Activated T-helper 1 cell treated with anti-CD3 and anti-CD28 coated beads, Interleukin-12 subunit alpha, Interleukin-12 subunit beta, Interleukin-2, Interleukin-4 antibody, amounts not matched to agents 30 ng/mL and 10 ng/mL and 1 ng/mL, durations not matched to agents 14 hours and 24 hours and 36 hours (primary cell): ENCODE results near the gene XRCC3. TPM values are rescaled to one million over a fixed set of nuclear protein-coding genes. Genes with fewer than 3 reads are reported as not detected.

Source experiments
- DNase-seq: peaks from one replicate; pipeline ENCODE4 v3.0.0; 2021; ENCODE audit warnings: low spot score
- H3K27ac Mint-ChIP-seq: one replicate; pipeline ENCODE4 v1.8.0; 2021; ENCODE audit warnings: mild to moderate bottlenecking, mixed read lengths
- H3K27me3 Mint-ChIP-seq: one replicate; pipeline ENCODE4 v1.8.0; 2022; ENCODE audit warnings: mild to moderate bottlenecking, moderate library complexity, mixed read lengths; ENCODE audit not compliant: insufficient read depth
- H3K36me3 Mint-ChIP-seq: one replicate; pipeline ENCODE4 v1.8.0; 2021; ENCODE audit warnings: low read depth, mixed read lengths
- H3K4me1 Mint-ChIP-seq: one replicate; pipeline ENCODE4 v1.8.0; 2021; ENCODE audit warnings: low read depth, mixed read lengths
- H3K4me3 Mint-ChIP-seq: one replicate; pipeline ENCODE4 v1.8.0; 2021; ENCODE audit warnings: mild to moderate bottlenecking, moderate library complexity, mixed read lengths
- H3K9me3 Mint-ChIP-seq: one replicate; pipeline ENCODE4 v1.8.0; 2021; ENCODE audit warnings: mixed read lengths
- intact Hi-C: fragments of 100-400 bp; cut with micrococcal nuclease; formaldehyde crosslinking; loops from one replicate; pipeline ENCODE4 v1.15.1; 2024
- total RNA-seq: library from RNA; stranded (reverse); gene quantifications from 2 replicates; pipeline ENCODE4 v1.2.3, GENCODE V29; 2022

XRCC3 gene
- total RNA-seq, 1 donor from 2014 or later = 69.5 TPM

- H3K27me3 Mint-ChIP-seq = no peaks in the 10 kb centered on the region
- no peak for DNase-seq
- H3K36me3 Mint-ChIP-seq = peaks cover 5% of the 10 kb centered on the region
- no peak overlapping the region for H3K4me3 Mint-ChIP-seq
- H3K4me1 Mint-ChIP-seq = no peaks in the 10 kb centered on the region
- no peaks in the 10 kb centered on the region for H3K9me3 Mint-ChIP-seq
- no peak overlapping the region for H3K27ac Mint-ChIP-seq
- intact Hi-C loops = no loop called here
Observed at GRCh38 chr14:103728141-103728540, 12.9 kb upstream of the XRCC3 start.

- no peaks in the 10 kb centered on the region for H3K27me3 Mint-ChIP-seq
- no peaks in the 10 kb centered on the region for H3K9me3 Mint-ChIP-seq
- peaks cover 5% of the 10 kb centered on the region for H3K36me3 Mint-ChIP-seq
- no peaks in the 10 kb centered on the region for H3K4me1 Mint-ChIP-seq
- H3K4me3 Mint-ChIP-seq = no peak overlapping the region
- intact Hi-C loops = no loop called here
- no peak for DNase-seq
- no peak overlapping the region for H3K27ac Mint-ChIP-seq
Observed at GRCh38 chr14:103727313-103727980, 12.2 kb upstream of the XRCC3 start.

- Mint-ChIP-seq H3K27me3 (no peaks in the 10 kb centered on the region), H3K36me3 (peaks cover 5% of the 10 kb centered on the region), H3K4me3 (no peak overlapping the region), H3K4me1 (peaks cover 5% of the 10 kb centered on the region), H3K9me3 (no peaks in the 10 kb centered on the region), H3K27ac (no peak overlapping the region)
- DNase-seq = no peak
- intact Hi-C loops = no loop called here
Observed at GRCh38 chr14:103726474-103726873, 11.2 kb upstream of the XRCC3 start.

- Mint-ChIP-seq H3K27me3 (no peaks in the 10 kb centered on the region), H3K4me1 (peaks cover 6% of the 10 kb centered on the region), H3K9me3 (no peaks in the 10 kb centered on the region), H3K27ac (no peak overlapping the region), H3K36me3 (peaks cover 5% of the 10 kb centered on the region), H3K4me3 (no peak overlapping the region)
- intact Hi-C loops = no loop called here
- DNase-seq = no peak
Observed at GRCh38 chr14:103725739-103726395, 10.6 kb upstream of the XRCC3 start.

GRCh38 chr14:103725001-103725682, 9.9 kb upstream of the XRCC3 start:
- Mint-ChIP-seq H3K4me1 (peaks cover 6% of the 10 kb centered on the region), H3K4me3 (no peak overlapping the region), H3K27me3 (no peaks in the 10 kb centered on the region), H3K36me3 (peaks cover 5% of the 10 kb centered on the region), H3K9me3 (no peaks in the 10 kb centered on the region), H3K27ac (no peak overlapping the region)
- DNase-seq = no peak
- intact Hi-C loops = no loop called here

- no peaks in the 10 kb centered on the region for H3K27me3 Mint-ChIP-seq
- peaks cover 2% of the 10 kb centered on the region for H3K36me3 Mint-ChIP-seq
- no peak overlapping the region for H3K4me3 Mint-ChIP-seq
- peaks cover 12% of the 10 kb centered on the region for H3K4me1 Mint-ChIP-seq
- no peak for DNase-seq
- intact Hi-C loops = no loop called here
- no peak overlapping the region for H3K27ac Mint-ChIP-seq
- H3K9me3 Mint-ChIP-seq = no peaks in the 10 kb centered on the region
Observed at GRCh38 chr14:103724116-103724515, 8.9 kb upstream of the XRCC3 start.

GRCh38 chr14:103723748-103724081, 8.5 kb upstream of the XRCC3 start:
- no peak overlapping the region for H3K27ac Mint-ChIP-seq
- H3K9me3 Mint-ChIP-seq = no peaks in the 10 kb centered on the region
- intact Hi-C loops = no loop called here
- H3K27me3 Mint-ChIP-seq = no peaks in the 10 kb centered on the region
- DNase-seq = no peak
- peaks cover under 1% of the 10 kb centered on the region for H3K36me3 Mint-ChIP-seq
- H3K4me1 Mint-ChIP-seq = peaks cover 16% of the 10 kb centered on the region
- H3K4me3 Mint-ChIP-seq = no peak overlapping the region

GRCh38 chr14:103721334-103722120, 6.3 kb upstream of the XRCC3 start:
- peak overlapping the region; percentile 34 for H3K27ac Mint-ChIP-seq
- no peaks in the 10 kb centered on the region for H3K9me3 Mint-ChIP-seq
- peaks cover 3% of the 10 kb centered on the region for H3K36me3 Mint-ChIP-seq
- no peak overlapping the region for H3K4me3 Mint-ChIP-seq
- H3K27me3 Mint-ChIP-seq = no peaks in the 10 kb centered on the region
- peaks cover 38% of the 10 kb centered on the region for H3K4me1 Mint-ChIP-seq
- intact Hi-C loops = no loop called here
- no peak for DNase-seq

- Mint-ChIP-seq H3K9me3 (no peaks in the 10 kb centered on the region), H3K27me3 (no peaks in the 10 kb centered on the region), H3K36me3 (peaks cover 3% of the 10 kb centered on the region), H3K4me1 (peaks cover 39% of the 10 kb centered on the region), H3K4me3 (no peak overlapping the region), H3K27ac (no peak overlapping the region)
- DNase-seq = no peak
- intact Hi-C loops = loop anchor here (5.0 kb wide), 1 partner anchor 387 kb away; the partner anchor contains the start of gene EIF5
Observed at GRCh38 chr14:103719751-103720150, 4.5 kb upstream of the XRCC3 start.

GRCh38 chr14:103718572-103718971, 3.3 kb upstream of the XRCC3 start:
- peaks cover 46% of the 10 kb centered on the region for H3K4me1 Mint-ChIP-seq
- H3K36me3 Mint-ChIP-seq = peaks cover 3% of the 10 kb centered on the region
- intact Hi-C loops = loop anchor here (5.0 kb wide), 1 partner anchor 386 kb away; the partner anchor contains the start of gene EIF5
- H3K4me3 Mint-ChIP-seq = peak overlapping the region; percentile 42
- DNase-seq = no peak
- no peaks in the 10 kb centered on the region for H3K9me3 Mint-ChIP-seq
- no peaks in the 10 kb centered on the region for H3K27me3 Mint-ChIP-seq
- no peak overlapping the region for H3K27ac Mint-ChIP-seq

GRCh38 chr14:103716899-103717411, 1.7 kb upstream of the XRCC3 start:
- Mint-ChIP-seq H3K4me3 (peak overlapping the region; percentile 85), H3K27ac (no peak overlapping the region), H3K27me3 (no peaks in the 10 kb centered on the region), H3K9me3 (no peaks in the 10 kb centered on the region), H3K4me1 (peaks cover 54% of the 10 kb centered on the region), H3K36me3 (peaks cover 3% of the 10 kb centered on the region)
- no peak for DNase-seq
- intact Hi-C loops = loop anchor here (5.0 kb wide), 1 partner anchor 385 kb away; the partner anchor contains the start of gene EIF5

GRCh38 chr14:103716091-103716801, 995 bp upstream of the XRCC3 start:
- peak; percentile 25 for DNase-seq
- intact Hi-C loops = loop anchor here (5.0 kb wide), 1 partner anchor 384 kb away; the partner anchor contains the start of gene EIF5
- no peaks in the 10 kb centered on the region for H3K27me3 Mint-ChIP-seq
- H3K4me3 Mint-ChIP-seq = peak overlapping the region; percentile 85
- H3K4me1 Mint-ChIP-seq = peaks cover 48% of the 10 kb centered on the region
- no peaks in the 10 kb centered on the region for H3K9me3 Mint-ChIP-seq
- H3K27ac Mint-ChIP-seq = no peak overlapping the region
- H3K36me3 Mint-ChIP-seq = peaks cover 3% of the 10 kb centered on the region
